Measurements from ENCODE around the gene RBM39.
"Not testable (repeated sequence)": the region's sequence is repeated elsewhere in the genome, so short reads cannot be mapped to it uniquely, and the experiment has no call there.

Gene RBM39

GRCh38 chr20:35741892-35742740 is at the start of gene RBM39:
RBM39 (minus strand) TSS chr20:35742260; CDS start chr20:35740874, 1,386 bp downstream.
- peak; percentile 7 for TF ChIP-seq CTCF (IDR thresholded peaks at IDR 0.05; ENCODE audit: control extremely low read depth, extremely low read depth, low read depth, missing control alignments)
- POLR2A ChIA-PET: interaction anchor here (0.6 to 7.4 kb wide), 22 partner anchors 9 to 1466 kb away, joined by 3 to 81 read pairs (median 4); partner anchors contain the start of genes PHF20, SCAND1 and SPAG4
- CTCF ChIA-PET: interaction anchor here (0.8 to 6.3 kb wide), 9 partner anchors 9 to 142 kb away, joined by 3 to 27 read pairs (median 4); partner anchors contain the start of gene PHF20
- DNase-seq (ENCODE audit: extremely low spot score): peak; percentile 95

- DNase-seq (ENCODE audit: extremely low spot score): no peak
- TF ChIP-seq CTCF (IDR thresholded peaks at IDR 0.05; ENCODE audit: control extremely low read depth, extremely low read depth, low read depth, missing control alignments): no peak
- POLR2A ChIA-PET: no interaction called here
- CTCF ChIA-PET: interaction anchor here (1.2 kb wide), 1 partner anchor 19 kb away, joined by 3 read pairs; the partner anchor contains the start of gene PHF20
Observed at GRCh38 chr20:35791821-35792220, 49.8 kb upstream of the RBM39 start.

GRCh38 chr20:35791097-35791496 is 49.0 kb upstream of the RBM39 start:
- CTCF ChIA-PET: no interaction called here

GRCh38 chr20:35788796-35789195 is 46.7 kb upstream of the RBM39 start:
- POLR2A ChIA-PET: no interaction called here
- CTCF ChIA-PET: no interaction called here

More at GRCh38 chr20:35791097-35791496, 49.0 kb upstream of the RBM39 start:
- TF ChIP-seq CTCF (IDR thresholded peaks at IDR 0.05; ENCODE audit: control extremely low read depth, extremely low read depth, low read depth, missing control alignments): no peak
- no peak for DNase-seq (ENCODE audit: extremely low spot score)
- POLR2A ChIA-PET: no interaction called here

GRCh38 chr20:35785541-35785940 is 43.5 kb upstream of the RBM39 start:
- POLR2A ChIA-PET; CTCF ChIA-PET; DNase-seq (ENCODE audit: extremely low spot score): not testable (repeated sequence)

More at GRCh38 chr20:35788796-35789195, 46.7 kb upstream of the RBM39 start:
- DNase-seq (ENCODE audit: extremely low spot score): no peak
- TF ChIP-seq CTCF (IDR thresholded peaks at IDR 0.05; ENCODE audit: control extremely low read depth, extremely low read depth, low read depth, missing control alignments): no peak

GRCh38 chr20:35783811-35784210 is 41.8 kb upstream of the RBM39 start:
- POLR2A ChIA-PET: not testable (repeated sequence)

GRCh38 chr20:35776513-35777101 is 34.5 kb upstream of the RBM39 start:
- ChIA-PET POLR2A (interaction anchor here (1.1 kb wide), 1 partner anchor 33 kb away, joined by 3 read pairs; no protein-coding TSS in a partner anchor), CTCF (no interaction called here)
- TF ChIP-seq CTCF (IDR thresholded peaks at IDR 0.05; ENCODE audit: control extremely low read depth, extremely low read depth, low read depth, missing control alignments): no peak
- DNase-seq (ENCODE audit: extremely low spot score): no peak

More at GRCh38 chr20:35783811-35784210, 41.8 kb upstream of the RBM39 start:
- DNase-seq (ENCODE audit: extremely low spot score); CTCF ChIA-PET: not testable (repeated sequence)

All from GM10248 (cell line).